GM20431 (cell line): ENCODE data around the gene SPOCK1.

Source experiments
- in situ Hi-C: fragments of 300-500 bp; cut with MseI, MboI; formaldehyde crosslinking; loops from one replicate; pipeline ENCODE4 v1.15.0; 2020; ENCODE audit warnings: low sequenced_read_pairs; ENCODE audit not compliant: unreplicated experiment

SPOCK1 gene

GRCh38 chr5:137098663-137099062 is 400.5 kb downstream of the SPOCK1 start:
- in situ Hi-C loops: no loop called here

GRCh38 chr5:137098238-137098637 is 400.9 kb downstream of the SPOCK1 start:
- in situ Hi-C loops: no loop called here

- in situ Hi-C loops: no loop called here
These were observed 401.9 kb downstream of the SPOCK1 start for GRCh38 chr5:137097203-137097602.

DNA sequence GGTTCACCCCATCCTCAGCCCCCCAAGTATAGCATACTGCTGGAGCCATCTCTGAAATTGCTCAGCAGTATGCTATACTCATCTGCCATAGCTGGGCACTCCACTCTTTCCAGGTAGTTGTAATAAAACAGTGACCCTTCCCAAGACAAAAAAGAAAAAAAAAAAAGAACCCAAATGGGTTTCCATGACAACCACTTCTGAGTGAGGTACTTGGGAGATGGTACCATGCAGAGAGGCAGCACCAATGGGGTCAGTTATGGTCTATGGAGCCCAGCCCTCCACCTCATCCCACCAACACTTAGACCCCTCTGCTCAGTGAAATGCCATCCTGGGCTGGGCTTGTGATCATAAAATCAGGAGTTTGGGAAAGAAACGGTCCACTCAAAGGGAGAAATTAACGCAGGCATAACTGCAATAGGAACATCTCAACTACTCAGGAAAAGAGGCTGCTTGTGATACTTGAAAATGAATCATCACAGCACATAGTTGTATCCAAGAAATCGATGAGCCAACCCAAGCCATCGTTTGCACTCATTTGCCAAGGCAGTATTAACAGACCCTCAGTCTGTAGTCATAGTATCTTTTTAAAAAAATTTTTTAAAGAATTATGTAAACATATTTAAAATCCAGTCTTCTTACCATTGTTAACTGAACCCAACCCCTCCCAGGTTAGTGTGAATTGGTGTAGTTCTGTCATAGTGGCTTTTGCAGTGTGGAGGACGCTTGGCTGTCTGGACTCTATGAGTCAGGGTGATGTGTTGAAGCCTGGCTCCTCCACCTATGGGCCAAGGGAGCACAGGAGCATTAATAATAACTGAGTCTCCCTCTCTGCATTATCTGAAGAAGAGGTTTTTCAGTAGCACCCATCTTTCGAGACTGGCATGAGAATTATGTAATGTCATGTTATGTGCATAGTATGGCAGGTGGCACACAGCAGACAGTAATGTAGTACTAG is 402.7 kb downstream of the SPOCK1 start:
- in situ Hi-C loops: no loop called here

- in situ Hi-C loops: no loop called here
These were observed 403.5 kb downstream of the SPOCK1 start for GRCh38 chr5:137095597-137095996.

GRCh38 chr5:137092831-137093230 is 406.3 kb downstream of the SPOCK1 start:
- in situ Hi-C loops: no loop called here

GRCh38 chr5:137091472-137091871 is 407.7 kb downstream of the SPOCK1 start:
- in situ Hi-C loops: no loop called here

- in situ Hi-C loops: no loop called here
These were observed 408.4 kb downstream of the SPOCK1 start for GRCh38 chr5:137090721-137091120.

DNA sequence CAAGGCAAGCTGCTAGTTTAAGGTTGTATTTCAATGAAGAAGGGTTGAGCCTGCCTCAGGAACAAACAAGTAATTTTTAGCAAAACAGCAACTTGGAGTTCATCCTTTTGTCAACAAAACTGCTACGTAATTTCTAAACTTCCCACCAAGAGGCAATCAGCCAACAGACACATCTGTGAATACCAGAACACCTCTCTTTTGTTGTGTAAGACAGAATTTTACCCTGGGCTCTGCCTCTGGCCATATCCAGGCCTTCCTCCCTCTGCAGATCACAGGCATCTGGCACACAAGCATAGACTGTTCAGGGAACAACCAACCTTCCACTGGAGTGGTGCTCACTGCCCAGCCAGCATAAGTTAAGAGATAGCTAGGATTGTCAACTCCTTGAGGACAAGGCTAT is 409.0 kb downstream of the SPOCK1 start:
- in situ Hi-C loops: no loop called here

- in situ Hi-C loops: no loop called here
These were observed 411.0 kb downstream of the SPOCK1 start for GRCh38 chr5:137088175-137088574.

GRCh38 chr5:137086342-137086741 is 412.8 kb downstream of the SPOCK1 start:
- in situ Hi-C loops: no loop called here

DNA sequence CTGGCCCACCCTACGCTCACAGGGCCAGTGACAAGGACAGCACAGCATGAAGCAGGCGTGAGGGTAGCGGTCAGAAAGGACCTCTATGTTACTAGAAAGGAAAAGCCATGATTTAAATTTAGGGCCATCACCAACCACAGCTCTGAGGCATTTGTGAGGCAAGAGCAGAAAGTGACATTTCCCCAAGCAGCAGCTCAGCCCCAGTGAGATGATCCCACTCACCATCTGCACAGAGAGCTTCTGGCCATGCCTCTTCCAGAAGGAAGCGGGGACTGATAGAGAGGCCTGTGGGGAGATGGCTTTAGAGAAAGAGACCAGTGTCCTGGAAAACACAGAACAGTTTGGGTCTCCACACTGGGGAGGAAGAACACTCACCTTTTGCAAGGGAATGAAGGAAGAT is 413.9 kb downstream of the SPOCK1 start:
- in situ Hi-C loops: no loop called here

DNA sequence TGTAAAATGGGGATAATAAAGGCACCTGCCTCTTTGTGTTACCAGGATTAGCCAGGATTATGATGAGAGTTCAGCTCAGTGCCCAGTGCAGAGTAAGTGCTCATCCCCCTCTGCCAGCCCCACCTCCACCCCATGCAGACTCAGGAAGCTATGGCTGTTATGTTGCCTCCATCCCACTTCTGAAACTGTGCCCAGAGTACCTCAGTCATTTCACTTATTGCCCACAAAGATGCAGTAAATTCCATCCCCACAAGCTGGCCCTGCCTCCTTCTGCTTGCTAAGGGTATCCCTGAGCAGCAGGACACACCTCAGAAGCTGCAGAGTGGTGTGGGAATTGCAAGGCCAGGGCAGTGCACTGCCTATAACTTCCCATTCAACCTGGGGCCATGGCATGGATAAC is 415.1 kb downstream of the SPOCK1 start:
- in situ Hi-C loops: no loop called here

DNA sequence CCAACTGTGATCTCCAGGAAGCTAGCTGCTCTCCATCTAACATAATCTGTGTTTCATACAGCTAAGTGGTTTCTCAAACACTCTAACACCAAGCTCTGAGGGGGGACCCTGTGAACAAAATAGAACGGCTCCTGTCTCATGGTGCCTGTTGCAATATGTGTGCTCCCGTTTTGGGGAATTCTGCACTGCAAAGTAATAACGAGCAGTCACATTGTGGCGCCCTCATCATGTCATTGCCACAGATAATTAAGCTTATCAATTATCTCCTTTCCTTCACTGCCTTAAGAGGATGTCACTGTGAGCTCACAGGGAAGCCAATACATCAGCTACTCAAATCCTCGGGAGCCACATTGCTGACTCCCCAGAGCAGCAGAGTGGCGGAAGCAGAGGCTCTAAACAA is 416.2 kb downstream of the SPOCK1 start:
- in situ Hi-C loops: no loop called here

- in situ Hi-C loops: no loop called here
These were observed 420.9 kb downstream of the SPOCK1 start for GRCh38 chr5:137078171-137078665.

DNA sequence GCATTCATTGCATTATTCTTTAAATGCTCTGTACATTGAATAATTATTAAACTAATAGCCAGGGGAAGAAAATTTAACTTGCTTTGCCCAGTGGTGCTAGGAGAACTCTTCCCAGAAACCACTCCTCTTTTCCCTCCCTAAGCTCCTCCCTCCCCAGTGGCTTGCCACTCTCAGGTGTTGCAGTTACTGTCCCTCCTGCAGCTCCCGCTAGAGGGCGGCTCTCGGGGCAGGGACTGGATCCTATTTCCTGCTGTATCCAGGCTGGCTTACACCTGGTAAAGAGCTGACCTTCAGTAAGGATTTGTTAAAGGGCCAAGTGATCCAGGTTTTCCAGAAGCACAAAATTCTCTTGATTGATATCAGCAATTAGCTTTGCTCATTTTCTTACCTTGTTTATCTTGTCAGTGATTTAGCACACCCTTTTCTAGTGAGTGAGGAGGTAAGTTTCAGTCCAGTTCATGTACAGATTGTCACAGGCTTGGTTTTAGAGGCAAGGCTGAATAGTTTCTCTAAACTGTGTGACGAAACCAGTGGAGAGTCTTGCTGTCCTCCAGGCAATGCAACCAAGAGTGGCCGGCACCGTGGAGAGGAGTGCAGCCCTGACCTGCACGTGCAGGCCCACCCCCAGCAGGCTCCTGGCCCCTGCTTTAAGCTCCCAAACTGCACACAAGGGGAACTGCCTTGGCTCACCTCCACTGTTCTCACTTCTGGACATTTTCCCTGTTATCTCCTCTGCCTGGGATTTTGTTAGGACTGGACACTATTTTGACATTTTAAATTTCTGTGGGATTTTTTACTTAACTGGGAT is 423.8 kb downstream of the SPOCK1 start:
- in situ Hi-C loops: no loop called here

GRCh38 chr5:137073189-137073588 is 425.9 kb downstream of the SPOCK1 start:
- in situ Hi-C loops: no loop called here

GRCh38 chr5:137072361-137073115 is 426.6 kb downstream of the SPOCK1 start:
- in situ Hi-C loops: no loop called here

DNA sequence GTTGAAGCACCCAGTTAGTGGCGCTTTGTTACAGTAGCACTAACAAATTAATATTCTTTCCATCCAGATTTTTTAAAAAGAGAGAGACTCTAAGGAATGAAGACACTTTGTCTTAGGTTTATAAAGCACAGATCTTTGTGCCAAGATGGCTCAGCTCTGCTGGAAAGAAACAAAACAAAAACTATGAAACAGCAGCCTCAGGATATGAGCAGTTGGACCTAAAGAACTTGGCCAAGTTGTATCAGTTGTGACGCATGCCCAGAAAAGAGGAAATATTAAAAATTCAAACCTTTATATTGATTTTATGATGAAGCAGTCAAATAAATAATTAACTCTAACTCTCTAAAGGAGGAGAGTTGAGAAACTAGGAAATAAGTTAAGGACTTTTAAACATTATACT is 427.2 kb downstream of the SPOCK1 start:
- in situ Hi-C loops: no loop called here

DNA sequence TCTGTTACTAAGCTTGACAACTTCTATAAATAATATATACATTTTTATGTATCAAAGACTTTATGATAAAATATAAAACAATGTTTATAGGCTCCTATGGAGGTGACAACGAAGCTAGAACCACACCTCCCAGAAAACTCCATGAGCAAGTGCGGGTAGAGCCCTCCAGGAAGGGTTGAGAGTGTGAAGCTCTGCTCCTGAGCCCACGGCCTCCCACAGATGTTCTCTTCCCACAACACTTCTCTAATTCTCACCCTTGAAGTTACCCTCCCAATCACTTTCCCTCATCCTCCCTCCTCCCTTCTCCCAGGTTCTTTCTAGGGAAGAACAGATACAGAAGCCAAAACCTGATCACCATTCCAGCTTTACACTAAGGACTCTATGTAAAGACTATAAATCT is 427.6 kb downstream of the SPOCK1 start:
- in situ Hi-C loops: no loop called here
